IPS DF 4.7 (cell line): ENCODE measurements around the gene NSL1.

ENCODE experiments used
- DNase-seq: peaks from one replicate; pipeline ENCODE4 v3.0.0-alpha.2; 2013; ENCODE audit warnings: low spot score; ENCODE audit errors: extremely low read depth

Gene NSL1

DNA sequence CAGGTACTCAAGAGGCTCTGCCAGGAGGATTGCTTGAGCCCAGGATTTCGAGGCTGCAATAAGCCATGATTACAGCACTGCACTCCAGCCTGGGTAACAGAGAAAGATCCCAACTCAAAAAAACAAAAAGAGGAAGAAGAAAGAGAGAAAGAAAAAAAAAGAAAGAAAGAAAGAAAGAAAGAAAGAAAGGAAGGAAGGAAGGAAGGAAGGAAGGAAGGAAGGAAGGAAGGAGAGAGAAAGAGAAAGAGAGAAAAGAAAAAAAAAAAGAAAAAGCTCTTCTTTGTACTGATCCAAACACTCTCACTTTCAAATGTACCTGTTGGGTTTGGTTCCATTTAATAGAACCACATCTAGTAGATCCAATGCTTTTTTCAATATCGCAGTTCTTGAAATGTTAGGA is 103.8 kb downstream of the NSL1 start:
- DNase-seq, result no peak

DNA sequence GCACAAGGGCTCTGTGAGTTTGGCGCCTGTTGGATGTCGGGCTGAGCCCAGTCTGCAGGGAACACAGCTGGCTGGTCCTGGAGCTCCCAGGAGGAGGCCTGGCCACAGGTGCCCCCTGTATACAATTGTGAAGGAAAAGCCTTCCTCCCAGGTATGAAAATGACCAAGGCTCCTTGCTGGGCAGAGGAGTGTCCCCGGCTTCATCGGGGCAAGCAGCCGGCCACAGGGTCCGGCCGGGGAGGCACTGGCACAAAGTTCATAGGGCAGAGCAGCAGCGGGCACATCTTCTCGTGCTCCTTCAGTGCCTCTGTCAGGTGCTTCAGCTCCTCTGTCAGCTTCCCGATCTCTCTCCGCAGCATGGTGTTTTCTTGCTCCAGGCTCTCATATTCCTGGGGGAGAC is 105.0 kb downstream of the NSL1 start:
- DNase-seq, result no peak

DNA sequence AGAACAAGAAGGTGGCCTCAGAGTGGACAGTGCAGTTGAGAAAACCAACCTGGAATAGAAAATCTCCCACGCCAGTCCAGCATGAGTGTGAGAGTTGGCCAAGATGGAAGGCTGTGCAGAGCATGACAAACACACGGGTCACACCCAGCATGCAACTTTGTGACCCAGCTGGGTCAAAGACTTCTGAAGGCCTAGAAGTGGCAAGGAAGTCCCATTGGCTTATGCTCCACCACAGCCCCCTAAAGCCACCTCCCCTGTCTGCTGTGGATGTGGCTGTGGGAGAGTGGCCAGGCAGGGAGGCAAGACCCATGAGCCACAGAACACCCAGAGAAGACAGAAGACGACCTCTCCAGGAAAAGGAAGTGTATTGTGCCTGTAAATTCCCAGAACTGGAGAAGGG is 105.5 kb downstream of the NSL1 start:
- DNase-seq, result no peak

DNA sequence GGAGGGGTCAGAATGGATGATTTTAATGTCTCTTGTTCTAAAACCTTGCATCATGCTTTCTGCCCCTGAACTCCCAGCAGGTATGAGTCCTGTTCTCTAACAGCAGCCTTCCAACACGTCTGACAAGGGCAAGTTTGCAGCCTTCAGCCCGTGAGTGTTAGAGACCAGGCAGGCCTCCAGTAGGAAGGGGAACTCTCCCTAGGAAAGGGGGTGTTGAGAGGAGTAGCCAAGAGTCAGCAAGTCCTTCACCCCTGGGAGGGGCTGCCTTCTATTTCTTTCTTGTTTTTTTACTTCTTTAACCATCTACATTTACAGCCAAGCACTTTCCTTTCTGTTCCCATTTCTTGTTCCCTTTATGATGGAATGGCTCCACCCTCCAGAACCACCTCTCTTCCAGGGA is 106.1 kb downstream of the NSL1 start:
- no peak for DNase-seq

DNA sequence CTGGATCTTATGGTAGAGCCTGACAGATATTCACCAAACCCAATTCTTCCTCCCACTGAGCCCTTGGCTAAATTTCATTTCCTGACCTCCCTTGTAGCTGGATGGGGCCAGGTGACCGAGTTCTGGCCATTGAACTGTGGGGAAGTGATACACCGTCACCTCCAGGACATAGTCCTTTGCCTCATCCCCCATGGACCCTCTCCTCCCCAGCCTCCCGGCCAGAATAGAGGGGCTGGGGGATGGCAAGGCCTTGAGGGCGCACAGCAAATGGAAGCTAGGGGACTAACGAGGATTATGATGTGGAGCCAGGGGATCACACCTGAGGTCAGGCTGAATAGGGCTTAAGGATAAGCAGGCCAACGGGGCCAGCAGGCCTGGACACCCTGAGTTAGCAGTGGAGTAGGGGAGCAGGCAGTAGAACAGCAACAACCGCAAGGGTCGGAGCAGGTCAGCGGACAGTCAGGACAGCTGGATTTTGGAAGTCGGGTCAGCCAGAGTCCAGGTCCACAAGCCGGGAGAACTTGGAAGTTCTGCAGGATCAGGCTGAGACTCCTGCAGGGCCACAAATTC is 107.0 kb downstream of the NSL1 start:
- DNase-seq, result no peak

DNA sequence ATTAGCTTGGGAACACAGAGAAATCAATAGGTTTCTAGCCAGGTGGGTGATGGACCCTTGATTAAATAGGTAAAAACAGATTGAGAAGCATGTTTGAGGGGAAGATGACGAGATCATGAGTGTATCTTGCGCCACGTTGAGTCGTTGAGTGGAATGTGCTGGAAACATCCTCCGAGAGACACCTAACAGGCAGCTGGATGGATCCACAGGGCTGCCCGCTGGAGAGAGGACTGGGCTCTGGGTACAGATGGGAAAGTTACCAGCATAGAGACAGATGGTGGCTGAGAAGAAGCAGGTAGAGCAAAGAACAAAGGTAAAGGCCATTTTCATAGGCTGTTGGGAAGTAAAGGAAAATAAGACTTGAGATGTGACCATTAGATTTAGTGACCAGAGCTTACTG is 107.5 kb downstream of the NSL1 start:
- no peak for DNase-seq

DNA sequence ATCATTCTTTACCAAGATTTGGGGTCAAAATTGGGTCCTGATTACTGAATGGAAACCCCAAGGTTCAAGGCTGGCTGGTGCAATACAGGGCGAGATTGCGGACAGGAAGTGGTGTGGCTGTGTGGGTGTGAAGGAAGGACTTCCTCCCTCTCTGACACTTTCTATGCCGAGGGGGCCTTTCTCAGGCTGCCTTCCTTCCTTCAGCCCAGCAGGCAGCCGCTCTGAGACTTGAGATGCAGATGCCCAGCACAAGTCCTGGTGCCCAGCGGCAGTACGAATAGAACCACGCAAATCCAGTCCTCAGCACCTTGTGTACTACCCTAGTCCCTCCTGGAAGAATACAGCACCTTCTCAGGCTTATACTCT is 108.2 kb downstream of the NSL1 start:
- no peak for DNase-seq

DNA sequence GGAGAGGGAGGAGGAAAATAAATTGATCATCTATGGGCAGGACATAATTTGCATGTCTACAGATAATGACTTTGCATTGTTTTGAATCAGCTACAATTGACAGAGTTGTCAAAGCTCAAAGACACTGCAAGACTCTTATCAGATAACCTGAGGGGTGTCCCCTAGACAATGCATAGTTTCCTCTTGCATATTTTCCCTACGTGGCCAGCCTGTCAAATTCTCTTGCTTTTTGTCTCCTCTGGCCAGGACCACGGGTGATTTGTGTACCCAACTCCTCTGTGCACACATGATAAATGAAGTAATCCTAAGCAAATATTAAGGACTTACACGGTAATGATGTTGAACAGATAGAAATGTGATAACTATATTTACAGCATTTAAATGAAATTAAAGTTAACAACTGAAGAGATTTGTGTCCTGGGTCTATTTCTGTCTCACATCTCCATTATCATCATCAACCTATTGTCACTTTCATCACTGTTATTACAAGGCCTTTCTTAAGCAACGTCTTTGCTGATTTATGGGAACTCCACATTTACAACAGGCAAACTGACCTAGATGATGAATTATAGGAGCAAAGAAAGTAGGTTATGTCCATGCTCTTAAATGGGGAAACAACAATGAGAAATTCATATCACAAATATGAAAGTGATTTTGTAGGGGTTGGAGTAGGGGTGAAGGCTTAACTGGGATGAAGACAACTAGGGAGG is 110.7 kb downstream of the NSL1 start:
- DNase-seq, result no peak

DNA sequence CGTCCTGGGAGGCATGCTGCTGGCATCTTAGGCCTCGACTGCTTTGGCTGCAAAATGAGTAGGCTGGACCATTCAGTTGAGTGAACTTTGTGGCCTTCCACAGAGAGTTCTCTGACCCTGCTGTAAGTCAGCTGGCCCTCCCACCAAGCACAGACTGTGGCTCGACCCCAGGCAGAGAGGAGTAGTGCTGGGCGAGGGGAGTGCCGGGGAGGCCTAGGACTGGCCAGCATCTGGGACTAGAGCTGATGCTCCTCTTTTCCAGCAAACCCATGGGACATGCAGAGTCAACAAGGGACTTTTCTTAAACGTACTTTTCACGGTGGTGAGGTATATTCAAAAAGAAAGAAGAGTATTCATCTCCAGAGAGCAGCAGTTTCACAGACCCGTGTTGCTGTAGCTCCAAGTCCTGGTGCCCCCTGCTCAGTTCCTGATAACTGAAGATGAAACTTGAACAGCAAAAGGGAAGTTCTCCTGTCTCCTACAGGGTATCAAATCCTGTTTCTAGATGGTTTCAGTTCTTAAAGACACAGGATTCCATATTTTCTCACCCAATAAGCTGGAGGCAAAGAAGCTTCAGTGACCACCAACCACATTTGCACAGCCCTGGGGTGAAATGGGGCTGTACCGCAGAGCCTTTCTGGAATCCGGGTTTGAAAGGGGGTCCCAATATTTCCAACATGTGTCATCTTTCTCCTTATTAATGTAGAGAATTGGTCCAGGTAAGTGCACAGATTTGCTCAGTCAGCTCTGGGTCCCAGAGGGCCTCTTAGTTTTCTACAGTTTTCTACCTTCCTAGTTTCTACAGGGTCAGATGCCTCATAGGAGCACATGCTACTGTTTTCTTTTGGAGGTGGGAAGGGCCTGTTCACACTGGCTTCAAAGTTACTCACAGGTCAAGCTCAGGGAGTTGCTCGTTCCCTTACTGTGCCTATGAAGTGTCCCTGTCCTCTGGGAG is 112.8 kb downstream of the NSL1 start:
- no peak for DNase-seq

DNA sequence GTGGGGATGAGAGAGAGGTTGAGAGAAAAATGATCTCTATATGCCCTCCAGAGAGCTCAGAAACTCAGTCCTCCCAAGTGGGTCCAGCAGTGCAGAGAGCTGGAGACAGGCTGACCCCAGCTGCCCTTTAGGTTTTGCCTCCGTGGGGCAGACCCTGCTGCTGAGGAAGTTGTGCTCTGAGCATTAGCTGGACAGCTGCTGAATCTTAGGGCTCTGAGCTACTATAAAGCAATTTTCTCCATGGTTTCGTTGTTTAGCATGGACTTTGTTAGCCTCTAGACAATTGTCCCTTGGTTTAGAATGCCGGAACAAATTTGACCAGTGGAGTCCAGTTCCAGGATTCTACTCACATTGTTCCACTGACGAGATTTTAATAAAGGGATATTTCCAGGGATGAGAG is 114.0 kb downstream of the NSL1 start:
- no peak for DNase-seq

DNA sequence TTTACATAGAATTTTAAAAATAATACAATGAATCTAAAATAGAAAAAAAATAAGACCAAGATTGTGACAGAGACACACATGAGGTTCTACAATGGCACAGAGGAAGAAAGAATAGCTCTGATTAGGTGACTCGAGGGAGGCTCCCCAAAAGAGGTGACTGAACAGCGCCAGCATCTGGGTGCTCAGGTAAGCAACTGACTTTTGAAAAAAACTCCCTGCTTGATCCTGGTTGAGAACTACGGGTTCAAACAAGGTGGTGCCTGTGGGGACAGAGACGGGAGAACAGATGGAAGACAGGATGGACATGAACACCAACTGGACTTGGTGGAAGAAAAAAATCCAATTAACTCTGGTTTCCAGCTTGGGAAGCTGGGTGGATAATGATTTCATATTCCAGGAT is 114.4 kb downstream of the NSL1 start:
- no peak for DNase-seq
